HG03097 (cell line): Measurements from ENCODE around the gene OCIAD1.
"Not testable (repeated sequence)": the region's sequence is repeated elsewhere in the genome, so short reads cannot be mapped to it uniquely, and the experiment has no call there.

Experiments used
- ATAC-seq: cut with Tn5 transposase; IDR thresholded peaks from one replicate; pipeline ENCODE4 v1.9.1; 2021; ENCODE audit not compliant: unreplicated experiment, low FRiP score

OCIAD1 gene, protein sequence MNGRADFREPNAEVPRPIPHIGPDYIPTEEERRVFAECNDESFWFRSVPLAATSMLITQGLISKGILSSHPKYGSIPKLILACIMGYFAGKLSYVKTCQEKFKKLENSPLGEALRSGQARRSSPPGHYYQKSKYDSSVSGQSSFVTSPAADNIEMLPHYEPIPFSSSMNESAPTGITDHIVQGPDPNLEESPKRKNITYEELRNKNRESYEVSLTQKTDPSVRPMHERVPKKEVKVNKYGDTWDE

DNA sequence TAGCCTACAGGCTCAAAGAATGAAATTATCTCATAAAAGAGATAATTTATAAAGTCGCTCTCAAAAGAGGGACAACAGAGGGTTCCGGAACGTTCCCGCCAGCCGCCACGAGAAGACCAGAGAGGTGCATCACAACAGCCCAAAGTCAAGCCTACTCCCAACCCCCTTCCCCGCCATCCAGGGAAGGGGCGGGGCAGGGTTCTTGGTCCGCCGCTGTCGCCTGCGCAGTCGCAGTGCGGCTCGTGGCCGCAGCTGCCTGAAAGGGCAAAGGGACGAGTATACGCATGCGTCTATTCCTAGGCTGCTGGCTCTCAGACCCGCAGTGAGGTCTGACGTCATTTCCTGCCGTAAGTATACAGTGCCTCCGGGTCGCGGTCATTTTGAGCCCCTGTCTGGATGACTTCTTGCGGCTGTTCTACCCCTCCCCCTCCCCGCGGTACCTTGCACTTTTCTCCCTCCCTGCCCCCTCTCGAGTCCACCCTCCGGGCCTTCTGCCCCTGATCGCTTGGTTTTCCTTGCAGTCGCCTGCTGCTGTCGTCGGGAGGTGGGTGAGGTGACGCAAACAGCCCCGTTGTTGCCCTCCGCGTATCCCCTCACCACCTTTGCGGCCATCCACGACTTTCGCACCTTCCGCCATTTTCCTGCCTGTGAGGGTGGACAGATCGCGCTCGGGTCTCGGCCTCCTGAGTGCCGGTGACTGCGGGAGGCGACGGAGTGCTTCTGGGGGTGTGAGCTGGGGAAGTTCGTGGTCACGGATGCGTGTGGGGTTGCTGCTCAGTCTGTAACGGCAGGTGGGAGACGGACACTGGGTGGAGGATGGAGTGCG lies at the start of gene OCIAD1:
TSS of gene OCIAD1 (plus strand) at position 383 of the 826 bp plus-strand sequence. CDS start 1,537 bp downstream, outside the sequence.
- peak; percentile 97 for ATAC-seq

DNA sequence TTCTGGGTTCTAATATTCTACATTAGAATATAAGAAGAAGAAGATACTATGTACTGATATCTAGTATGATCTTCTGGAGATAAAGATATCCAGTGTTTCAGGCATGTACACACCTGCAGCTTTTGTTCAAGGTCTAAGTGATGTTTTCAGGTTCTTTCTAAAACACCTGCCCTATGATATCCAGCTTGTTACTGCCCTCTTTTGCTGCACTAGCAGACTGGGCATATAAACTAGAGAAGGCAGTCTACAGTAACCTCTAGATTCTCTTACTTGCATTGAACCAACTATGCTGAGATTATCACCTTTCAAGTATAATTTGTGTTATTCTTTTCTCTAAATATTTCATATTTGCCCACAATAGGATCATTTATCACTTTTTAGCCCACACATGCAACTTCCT lies 48.9 kb upstream of the OCIAD1 start:
- no peak for ATAC-seq

DNA sequence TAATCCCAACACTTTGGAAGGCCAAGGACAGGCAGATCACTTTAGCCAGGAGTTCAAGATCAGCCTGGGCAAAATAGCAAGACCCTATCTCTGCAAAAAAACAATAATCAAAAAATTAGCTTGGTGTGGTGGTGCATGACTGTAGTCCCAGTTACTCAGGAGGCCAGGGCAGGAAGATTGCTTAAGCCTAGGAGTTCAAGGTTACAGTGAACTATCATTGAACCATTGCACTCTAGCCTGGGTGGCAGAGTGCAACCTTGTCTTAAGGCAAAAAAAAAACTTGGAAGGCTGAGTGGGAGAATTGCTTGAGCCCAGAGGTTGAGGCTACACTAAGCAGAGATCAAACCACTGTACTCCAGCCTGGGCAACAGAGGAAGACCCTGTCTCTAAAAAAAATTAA lies 45.6 kb upstream of the OCIAD1 start:
- ATAC-seq, result no peak

DNA sequence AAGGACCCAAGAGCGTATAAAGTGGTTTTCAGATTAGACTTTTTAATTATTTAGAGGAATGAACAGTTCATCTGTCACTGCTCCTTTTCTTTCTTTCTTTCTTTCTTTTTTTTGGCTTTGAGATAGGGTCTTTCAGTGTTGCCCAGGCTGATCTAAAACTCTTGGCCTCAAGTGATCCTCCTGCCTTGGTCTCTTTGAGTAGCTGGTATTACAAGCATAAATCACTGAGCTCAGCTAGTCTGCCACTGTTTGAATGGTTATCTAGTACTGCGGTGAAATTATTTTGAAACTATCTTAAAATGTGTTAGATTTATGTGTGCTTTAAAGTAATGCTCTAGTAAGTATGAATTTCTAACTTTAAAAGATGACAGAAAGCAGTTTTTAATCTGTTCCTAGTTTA lies 44.3 kb upstream of the OCIAD1 start:
- no peak for ATAC-seq

DNA sequence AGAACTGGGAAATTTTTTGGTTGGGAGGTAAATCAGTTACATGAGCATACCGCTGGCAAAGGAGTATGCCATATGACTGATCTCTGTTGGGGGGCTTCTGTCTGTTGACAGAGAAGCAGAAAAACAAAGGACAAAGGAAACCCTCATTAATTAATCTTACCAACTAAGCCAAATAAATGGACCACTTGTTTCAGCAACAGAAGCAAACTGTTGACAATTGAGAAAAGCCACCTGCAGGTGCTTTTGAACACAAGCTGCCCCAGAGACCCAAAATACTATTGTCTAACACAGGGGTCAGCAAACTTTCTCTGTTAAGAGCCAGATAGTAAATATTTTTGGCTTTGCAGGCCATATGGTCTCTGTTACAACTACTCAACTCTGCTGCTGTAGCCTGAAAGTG lies 43.8 kb upstream of the OCIAD1 start:
- ATAC-seq, result no peak

DNA sequence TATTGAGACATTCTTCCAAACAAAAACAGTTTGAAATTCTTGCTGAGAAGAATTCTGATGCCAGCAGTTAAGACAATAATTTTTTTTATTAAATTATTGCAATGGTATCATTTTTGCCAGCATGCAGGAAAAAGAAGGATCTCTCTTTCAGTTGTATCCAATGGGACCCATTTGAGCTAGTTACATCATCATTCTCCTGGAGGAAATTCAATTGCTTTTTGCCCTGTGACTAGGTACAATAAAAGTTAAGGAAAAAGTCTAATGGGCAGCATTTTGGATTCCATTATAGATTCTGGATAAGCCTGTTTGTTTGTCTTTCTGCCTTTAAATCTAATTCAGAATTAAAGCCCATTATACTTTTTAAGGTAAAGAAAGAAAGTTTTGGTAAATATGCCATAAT lies 40.3 kb upstream of the OCIAD1 start:
- no peak for ATAC-seq

DNA sequence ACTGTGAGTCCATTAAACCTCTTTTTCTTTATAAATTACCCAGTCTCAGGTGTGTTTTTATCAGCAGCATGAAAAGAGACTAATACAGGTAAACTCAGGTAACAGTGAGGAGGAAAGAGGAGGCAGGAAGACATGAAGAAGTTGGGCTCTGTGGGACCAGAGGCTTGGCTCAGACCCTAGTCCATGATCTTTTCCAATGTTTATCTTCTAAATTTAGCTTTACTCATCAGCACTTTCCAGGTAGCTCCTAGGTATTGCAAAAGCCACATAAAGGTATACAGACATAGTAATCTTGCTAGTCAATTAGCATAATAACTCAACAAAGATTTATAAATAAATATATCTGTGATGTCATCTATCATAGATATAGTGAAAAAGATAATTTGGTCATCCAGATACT lies 39.6 kb upstream of the OCIAD1 start:
- no peak for ATAC-seq

DNA sequence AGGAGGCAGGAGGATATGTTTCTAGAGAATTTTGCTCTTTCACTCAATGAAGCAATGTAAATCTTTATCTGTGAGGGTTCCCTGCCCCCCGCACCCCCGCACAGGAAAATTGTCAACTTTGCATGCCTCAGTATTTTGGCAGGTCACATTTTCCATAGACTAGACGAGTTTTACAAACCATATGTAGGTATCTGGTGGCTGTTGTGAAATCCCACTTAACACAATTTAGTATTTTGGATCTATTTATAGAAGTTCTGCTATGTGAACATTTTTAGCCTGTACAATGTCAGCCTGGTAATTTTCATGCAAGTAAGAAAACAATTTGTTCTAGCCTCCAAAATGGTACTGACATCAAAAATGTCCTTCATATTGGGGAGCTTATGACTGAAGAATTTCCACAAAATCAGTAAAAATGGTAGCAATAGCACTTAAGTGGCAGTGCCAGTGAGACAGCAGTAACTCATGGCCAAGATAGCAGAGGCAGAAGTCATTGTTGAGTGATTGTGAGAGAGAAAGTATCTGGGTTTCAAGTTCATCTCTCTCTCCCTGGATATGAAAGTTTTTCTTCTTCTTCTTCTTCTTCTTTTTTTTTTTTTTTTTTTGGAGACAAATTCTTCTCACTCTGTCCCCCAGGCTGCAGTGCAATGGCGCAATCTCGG lies 38.4 kb upstream of the OCIAD1 start:
- ATAC-seq, result no peak

DNA sequence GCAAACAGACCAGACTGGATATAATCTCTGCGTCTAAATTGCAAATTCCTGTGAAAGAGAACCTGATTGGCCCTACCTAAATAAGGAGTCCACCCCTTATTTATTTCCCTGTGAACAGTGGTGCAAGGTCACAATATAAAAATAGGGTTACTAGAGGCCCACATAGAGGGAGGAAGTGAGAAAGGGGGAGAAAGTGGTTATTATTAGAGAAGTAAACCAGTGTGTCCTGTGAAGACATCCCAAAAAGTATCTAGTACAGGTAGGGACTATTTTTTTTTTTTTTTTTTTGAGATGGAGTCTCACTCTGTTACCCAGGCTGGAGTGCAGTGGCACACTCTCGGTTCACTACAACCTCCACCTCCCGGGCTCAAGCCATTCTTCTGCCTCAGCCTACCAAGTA lies 35.8 kb upstream of the OCIAD1 start:
- ATAC-seq, result no peak

DNA sequence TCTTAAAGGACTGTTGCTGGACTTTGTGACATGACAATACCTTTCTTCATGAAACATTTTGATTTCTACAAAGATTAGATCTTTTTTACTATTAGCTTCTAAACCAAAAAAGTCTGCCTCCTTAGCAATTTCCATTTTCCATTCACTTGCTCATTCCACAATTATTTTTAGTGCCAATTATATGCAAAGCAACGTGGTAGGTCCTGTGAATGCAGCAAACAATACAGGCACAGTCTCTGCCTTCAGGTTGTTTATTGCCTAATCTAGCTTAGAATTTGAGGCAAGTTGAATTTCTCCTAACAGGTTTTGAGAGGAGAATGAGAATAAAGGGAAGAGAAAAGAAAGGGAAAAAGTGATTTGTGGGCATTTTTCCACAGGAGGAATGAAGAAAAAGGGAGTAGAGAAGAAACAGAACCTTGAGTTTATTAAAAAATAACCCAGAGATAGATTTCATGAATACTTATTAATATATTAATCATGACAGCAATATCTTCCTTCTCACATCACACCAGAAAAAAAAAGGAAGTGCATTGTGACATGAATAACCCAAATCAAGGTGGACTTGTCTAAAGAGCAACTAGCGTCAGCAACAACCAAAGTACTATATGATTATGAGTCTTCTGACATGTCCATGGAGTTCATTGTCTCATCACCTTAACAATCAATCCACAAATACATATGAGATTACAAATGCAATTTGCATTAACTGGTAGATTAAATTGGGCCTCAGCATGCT lies 34.5 kb upstream of the OCIAD1 start:
- no peak for ATAC-seq

DNA sequence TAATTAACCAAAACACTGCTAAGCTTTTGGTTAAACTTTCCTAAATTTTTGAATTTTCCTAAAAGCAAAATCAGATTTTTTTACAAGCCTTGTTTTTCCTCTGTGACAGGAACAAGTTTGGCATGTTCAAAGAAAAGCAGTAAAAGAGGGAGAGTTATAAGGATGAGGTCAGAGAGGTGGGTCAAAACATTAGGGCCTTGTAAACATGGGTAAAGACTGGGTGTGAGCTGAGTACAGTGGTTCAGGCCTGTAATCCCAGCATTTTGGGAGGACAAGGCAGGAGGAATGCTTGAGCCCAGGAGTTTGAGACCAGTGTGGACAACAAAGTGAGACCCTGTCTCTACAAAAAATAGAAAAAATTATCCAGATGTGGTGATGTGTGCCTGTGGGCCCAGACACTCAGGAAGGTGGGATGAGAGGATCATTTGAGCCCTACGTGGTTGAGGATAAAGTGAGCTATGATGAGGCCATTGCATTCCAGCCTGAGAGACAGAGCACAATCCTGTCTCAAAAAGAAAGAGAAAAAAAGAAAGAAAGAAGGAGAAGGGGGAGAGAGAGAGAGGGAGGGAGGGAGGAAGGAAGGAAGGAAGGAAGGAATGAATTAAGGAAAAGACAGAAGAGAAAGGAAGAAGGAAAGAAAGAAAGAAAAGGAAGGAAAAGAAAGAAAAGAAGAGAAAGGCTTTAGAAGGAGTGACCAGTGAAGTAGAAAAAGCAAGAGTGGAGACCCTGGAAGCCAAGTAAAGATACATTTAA lies 33.8 kb upstream of the OCIAD1 start:
- no peak for ATAC-seq

DNA sequence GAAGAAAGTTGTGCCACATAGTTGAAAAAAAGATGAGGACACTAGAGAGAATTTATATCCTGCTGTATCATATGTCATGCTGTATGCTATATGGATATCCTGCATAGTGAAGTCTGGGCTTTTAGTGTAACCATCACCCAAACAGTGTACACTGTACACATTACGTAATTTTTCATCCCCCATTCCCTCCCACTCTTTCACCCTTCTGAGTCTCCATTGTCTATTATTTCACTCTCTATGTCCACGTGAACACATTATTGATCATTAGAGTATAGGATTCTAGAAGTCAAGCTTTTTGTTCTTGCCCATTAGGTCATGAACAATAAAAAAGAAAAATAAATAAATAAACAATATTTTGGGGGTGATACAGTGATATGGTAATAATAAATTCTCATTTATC lies 32.8 kb upstream of the OCIAD1 start:
- ATAC-seq, result no peak

DNA sequence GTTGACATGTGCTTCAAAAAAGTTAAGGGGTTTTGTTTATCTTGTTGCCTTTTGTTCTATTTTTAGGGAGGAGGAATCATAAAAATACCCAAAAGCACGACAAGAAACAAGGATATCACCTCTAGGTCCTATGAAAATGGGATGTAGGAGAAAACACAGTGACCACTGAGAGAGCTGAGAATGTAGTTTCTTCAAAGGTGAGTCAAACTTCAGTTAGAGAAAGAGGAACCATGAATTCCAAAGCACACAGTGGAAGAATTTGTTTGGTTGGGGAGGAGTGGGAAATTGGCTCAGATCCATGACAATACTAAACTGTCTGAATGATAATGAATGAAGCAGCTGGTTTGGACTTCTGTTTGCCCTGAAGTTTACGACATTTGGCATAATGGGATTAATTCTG lies 31.7 kb upstream of the OCIAD1 start:
- ATAC-seq, result no peak

DNA sequence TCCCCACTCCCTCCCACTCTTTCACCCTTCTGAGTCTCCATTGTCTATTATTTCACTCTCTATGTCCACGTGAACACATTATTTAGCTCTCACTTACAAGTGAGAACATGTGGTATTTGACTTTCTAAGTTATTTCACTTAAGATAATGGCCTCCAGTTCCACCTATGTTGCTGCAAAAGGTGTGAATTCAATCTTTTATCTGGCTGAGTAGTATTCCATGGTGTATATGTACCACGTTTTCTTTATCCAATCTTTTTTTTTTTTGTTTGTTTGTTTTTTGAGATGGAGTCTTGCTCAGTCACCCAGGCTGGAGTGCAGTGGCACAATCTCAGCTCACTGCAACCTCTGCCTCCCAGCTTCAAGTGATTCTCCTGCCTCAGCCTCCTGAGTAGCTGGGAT lies 30.7 kb upstream of the OCIAD1 start:
- ATAC-seq, result not testable (repeated sequence)

DNA sequence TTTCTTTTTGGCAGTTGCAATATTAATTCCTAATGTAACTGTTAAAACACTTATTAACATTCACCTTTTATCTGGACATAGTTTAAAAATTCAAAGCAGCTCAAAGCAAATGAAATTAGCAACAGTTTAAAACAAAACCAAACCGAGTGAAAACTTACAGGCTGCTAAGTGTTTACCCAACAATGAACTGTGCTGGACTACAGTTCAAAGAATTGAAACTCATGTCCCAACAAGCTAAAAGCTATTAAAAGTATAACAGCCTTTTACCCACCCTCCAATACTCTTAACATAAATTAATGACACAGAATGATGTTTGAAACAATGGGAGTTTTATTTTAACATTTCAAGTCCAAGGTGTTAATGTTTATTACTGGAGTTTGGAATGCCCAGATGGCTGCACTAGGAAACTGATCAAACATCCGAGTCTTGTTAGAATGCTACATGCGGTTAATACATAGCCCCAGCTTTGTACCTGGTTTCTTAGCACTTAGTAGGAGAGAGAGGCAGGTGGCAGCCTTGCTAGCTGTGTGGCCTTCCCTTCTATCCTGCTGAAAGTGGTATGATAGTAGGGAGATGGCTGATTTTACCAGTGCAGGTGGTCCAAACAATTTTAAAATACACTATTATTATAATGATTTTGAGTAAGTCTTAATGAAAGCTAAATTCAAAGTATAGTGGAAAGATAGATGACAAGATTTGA lies 29.7 kb upstream of the OCIAD1 start:
- no peak for ATAC-seq

DNA sequence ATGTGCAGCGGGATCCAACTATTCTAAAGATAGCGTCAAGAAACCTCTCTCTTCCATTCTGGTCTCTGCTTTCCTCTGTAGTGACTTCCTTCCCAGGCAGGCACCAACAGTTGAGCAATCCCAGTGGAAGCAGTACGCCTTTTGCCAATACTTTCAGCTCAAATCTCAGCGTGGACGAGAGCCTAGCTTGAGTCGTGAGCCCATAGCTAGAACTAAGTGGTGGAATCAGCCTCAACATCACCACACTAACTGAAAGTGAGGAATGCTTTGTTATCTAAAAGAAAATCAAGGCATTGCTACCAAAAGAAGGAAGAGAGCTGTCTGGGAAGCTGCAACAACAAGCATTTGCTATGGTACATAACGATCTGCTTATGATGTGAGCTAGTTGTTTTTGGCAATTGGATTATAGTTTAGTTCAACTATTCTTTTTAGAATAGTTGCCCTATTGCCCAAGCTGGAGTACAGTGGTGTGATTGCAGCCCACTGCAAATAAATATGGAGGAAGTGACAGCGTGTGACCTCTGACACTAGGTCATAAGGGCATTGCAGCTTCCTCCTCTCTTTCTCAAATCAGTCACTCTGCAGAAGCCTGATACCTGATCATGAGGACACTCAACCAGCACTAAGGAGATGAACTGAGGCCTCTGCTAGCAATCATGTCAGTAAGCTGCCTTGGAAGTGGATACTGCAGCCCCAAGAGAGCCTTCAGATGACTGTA lies 26.1 kb upstream of the OCIAD1 start:
- ATAC-seq, result no peak

DNA sequence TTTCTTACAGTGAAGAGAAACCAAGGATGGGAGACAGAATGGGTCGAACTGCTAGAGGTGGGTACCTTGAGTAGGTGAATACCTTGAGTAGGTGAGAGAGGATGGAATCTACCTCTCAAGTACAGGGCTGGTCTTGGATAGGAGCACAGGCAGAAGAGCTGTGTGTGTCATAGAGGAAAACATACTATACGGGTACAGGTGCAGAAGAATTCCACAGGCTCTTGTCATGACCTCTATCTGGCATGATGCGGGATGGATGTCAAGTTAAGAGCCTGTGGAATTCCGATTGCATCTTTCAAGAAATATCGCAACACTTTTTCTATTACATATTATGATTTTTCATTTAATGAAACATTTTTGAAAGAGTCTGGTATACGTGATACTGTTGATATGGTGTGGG lies 18.0 kb upstream of the OCIAD1 start:
- ATAC-seq, result no peak

DNA sequence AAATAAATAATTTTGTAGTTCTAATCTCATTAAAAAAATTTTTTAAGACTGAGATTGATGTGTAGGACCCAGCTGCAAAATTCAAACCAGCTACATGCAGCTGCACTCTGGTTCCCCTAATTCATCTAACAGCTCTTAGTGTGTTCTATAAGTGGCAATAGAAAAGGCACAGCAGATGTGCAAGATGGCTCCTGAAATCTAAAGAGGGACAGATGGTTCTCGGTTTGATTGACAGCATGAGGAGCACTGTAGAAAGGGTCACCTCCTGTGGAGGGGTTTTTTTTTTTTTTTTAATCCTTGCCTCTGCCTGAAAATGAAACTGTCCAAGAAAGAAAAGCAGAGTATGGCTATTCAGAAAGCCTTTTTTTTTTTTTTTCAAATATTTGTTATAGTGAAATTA lies 16.9 kb upstream of the OCIAD1 start:
- no peak for ATAC-seq

DNA sequence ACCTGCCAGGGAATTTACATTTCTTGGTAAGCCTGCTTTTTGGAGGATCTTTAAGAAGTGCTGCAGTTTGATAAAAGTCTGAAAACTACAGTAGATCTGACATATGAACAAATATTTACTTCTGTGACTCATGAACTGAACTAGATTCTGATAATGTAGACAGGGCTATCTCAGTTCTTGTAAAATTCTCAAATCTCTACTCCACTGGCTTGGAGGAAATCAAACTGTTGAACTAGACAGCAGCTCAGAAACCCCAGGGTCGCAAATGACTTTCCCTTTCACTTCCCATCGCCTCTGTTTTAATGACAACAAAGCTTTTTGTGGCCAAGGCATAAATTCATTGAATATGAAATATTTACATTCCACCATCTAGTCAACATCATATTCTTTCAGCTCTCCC lies 15.4 kb upstream of the OCIAD1 start:
- ATAC-seq, result no peak
